Measurements from ENCODE around the gene AADAC. TPM values are rescaled to one million over a fixed set of nuclear protein-coding genes. Genes with fewer than 3 reads are reported as not detected.

The AADAC gene
- total and polyA plus RNA-seq, 2 experiments from 2014 or later, result 47.8 to 94.0 TPM

GRCh38 chr3:151835751-151836525 is 22.0 kb downstream of the AADAC start:
- no peaks in the 10 kb centered on the region for H3K36me3 ChIP-seq (replicated peaks; ENCODE audit: insufficient read depth, low read depth)
- no peaks in the 10 kb centered on the region for H3K9me2 ChIP-seq (replicated peaks; ENCODE audit: insufficient read depth)
- no peaks in the 10 kb centered on the region for H3K9me3 ChIP-seq (ENCODE audit: low read depth)
- no peak overlapping the region for H2AFZ ChIP-seq
- TF ChIP-seq EZH2 (IDR thresholded peaks at IDR 0.05; ENCODE audit: borderline replicate concordance) (no peak), EZH2phosphoT487 (IDR thresholded peaks at IDR 0.05; ENCODE audit: low read depth, severe bottlenecking, unreplicated experiment) (no peak)
- TF ChIP-seq, protein P1, sequence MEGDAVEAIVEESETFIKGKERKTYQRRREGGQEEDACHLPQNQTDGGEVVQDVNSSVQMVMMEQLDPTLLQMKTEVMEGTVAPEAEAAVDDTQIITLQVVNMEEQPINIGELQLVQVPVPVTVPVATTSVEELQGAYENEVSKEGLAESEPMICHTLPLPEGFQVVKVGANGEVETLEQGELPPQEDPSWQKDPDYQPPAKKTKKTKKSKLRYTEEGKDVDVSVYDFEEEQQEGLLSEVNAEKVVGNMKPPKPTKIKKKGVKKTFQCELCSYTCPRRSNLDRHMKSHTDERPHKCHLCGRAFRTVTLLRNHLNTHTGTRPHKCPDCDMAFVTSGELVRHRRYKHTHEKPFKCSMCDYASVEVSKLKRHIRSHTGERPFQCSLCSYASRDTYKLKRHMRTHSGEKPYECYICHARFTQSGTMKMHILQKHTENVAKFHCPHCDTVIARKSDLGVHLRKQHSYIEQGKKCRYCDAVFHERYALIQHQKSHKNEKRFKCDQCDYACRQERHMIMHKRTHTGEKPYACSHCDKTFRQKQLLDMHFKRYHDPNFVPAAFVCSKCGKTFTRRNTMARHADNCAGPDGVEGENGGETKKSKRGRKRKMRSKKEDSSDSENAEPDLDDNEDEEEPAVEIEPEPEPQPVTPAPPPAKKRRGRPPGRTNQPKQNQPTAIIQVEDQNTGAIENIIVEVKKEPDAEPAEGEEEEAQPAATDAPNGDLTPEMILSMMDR (IDR thresholded peaks at IDR 0.05; ENCODE audit: poor library complexity), result no peak
- 68% methylated on average over 5 of the region's 5 CpGs for WGBS (ENCODE audit: low lambda C conversion rate, missing lambda C conversion rate)
- no peak overlapping the region for H3K4me3 ChIP-seq
- no peaks in the 10 kb centered on the region for H4K20me1 ChIP-seq (ENCODE audit: insufficient read depth, poor library complexity, severe bottlenecking)
- no peaks in the 10 kb centered on the region for H3K79me2 ChIP-seq
- H3K4me1 ChIP-seq (ENCODE audit: insufficient read depth), result no peaks in the 10 kb centered on the region
- no peak for DNase-seq (ENCODE audit: low spot score)
- no peak overlapping the region for H3K27ac ChIP-seq
- no peaks in the 10 kb centered on the region for H3K27me3 ChIP-seq
- H3K4me2 ChIP-seq, result no peak overlapping the region

- no peak overlapping the region for H3K27ac ChIP-seq
- H3K4me3 ChIP-seq, result no peak overlapping the region
- H4K20me1 ChIP-seq (ENCODE audit: insufficient read depth, poor library complexity, severe bottlenecking), result no peaks in the 10 kb centered on the region
- 24% methylated on average over 4 of the region's 4 CpGs for WGBS (ENCODE audit: low lambda C conversion rate, missing lambda C conversion rate)
- H3K9me3 ChIP-seq (ENCODE audit: low read depth), result no peaks in the 10 kb centered on the region
- no peaks in the 10 kb centered on the region for H3K27me3 ChIP-seq
- no peaks in the 10 kb centered on the region for H3K36me3 ChIP-seq (replicated peaks; ENCODE audit: insufficient read depth, low read depth)
- peak; percentile 66 for DNase-seq (ENCODE audit: low spot score)
- H3K9me2 ChIP-seq (replicated peaks; ENCODE audit: insufficient read depth), result no peaks in the 10 kb centered on the region
- H2AFZ ChIP-seq, result no peak overlapping the region
- no peaks in the 10 kb centered on the region for H3K79me2 ChIP-seq
- H3K4me2 ChIP-seq, result no peak overlapping the region
- no peaks in the 10 kb centered on the region for H3K4me1 ChIP-seq (ENCODE audit: insufficient read depth)
- TF ChIP-seq EZH2 (IDR thresholded peaks at IDR 0.05; ENCODE audit: borderline replicate concordance) (no peak), EZH2phosphoT487 (IDR thresholded peaks at IDR 0.05; ENCODE audit: low read depth, severe bottlenecking, unreplicated experiment) (no peak)
- TF ChIP-seq, protein P1 (IDR thresholded peaks at IDR 0.05; ENCODE audit: poor library complexity), result no peak
These were observed 23.1 kb downstream of the AADAC start for GRCh38 chr3:151837057-151837456.

DNA sequence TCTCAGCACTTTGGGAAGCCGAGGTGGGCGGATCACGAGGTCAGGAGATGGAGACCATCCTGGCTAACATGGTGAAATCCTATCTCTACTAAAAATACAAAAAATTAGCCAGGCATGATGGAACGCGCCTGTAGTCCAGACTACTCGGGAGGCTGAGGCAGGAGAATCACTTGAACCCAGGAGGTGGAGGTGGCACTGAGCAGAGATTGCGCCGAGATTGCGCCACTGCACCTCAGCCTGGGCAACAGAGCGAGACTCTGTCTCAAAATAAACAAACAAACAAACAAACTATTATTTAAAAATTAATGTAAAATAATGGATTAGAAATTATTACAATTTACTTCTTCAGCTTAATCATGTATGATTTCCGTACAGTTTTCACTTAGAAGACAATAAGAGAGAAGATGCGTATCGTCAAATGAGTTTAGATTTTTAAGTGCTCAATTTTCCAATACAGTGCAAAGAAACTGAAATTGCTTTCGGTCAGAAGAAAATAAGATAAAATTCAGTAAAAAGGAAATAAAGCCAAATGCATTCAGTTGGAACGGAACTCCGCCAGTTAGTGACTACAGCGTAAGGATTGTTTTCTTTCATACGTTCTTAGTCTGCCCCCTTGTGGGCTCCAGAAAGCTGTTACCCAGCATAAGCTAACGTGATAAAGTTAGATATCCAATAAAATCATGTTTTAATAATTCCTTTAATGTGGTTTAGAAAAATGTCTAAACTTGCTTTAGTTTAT is 24.8 kb downstream of the AADAC start:
- no peak overlapping the region for H3K4me3 ChIP-seq
- H3K27me3 ChIP-seq, result no peaks in the 10 kb centered on the region
- peak; percentile 89 for DNase-seq (ENCODE audit: low spot score)
- no peaks in the 10 kb centered on the region for H3K36me3 ChIP-seq (replicated peaks; ENCODE audit: insufficient read depth, low read depth)
- no peak overlapping the region for H3K27ac ChIP-seq
- 64% methylated on average over 19 of the region's 19 CpGs for whole genome bisulfite sequencing (ENCODE audit: low lambda C conversion rate, missing lambda C conversion rate)
- TF ChIP-seq EZH2phosphoT487 (IDR thresholded peaks at IDR 0.05; ENCODE audit: low read depth, severe bottlenecking, unreplicated experiment), result no peak
- TF ChIP-seq, protein P1 (IDR thresholded peaks at IDR 0.05; ENCODE audit: poor library complexity), result peak; percentile 91
- TF ChIP-seq EZH2 (IDR thresholded peaks at IDR 0.05; ENCODE audit: borderline replicate concordance), result no peak
- no peaks in the 10 kb centered on the region for H3K79me2 ChIP-seq
- H4K20me1 ChIP-seq (ENCODE audit: insufficient read depth, poor library complexity, severe bottlenecking), result no peaks in the 10 kb centered on the region
- no peaks in the 10 kb centered on the region for H3K9me3 ChIP-seq (ENCODE audit: low read depth)
- no peaks in the 10 kb centered on the region for H3K9me2 ChIP-seq (replicated peaks; ENCODE audit: insufficient read depth)
- no peak overlapping the region for H2AFZ ChIP-seq
- peak overlapping the region; percentile 56 for H3K4me2 ChIP-seq
- no peaks in the 10 kb centered on the region for H3K4me1 ChIP-seq (ENCODE audit: insufficient read depth)
